RKO (cell line): ENCODE results near the gene CCNE1.
A peak's percentile ranks its signal among the peaks of the same experiment; 100 is the strongest.
"Not testable (repeated sequence)": the region's sequence is repeated elsewhere in the genome, so short reads cannot be mapped to it uniquely, and the experiment has no call there.

Source experiments
- DNase-seq: peaks from one replicate; pipeline ENCODE4 v3.0.0-alpha.2; 2016; ENCODE audit warnings: low spot score

Gene CCNE1

DNA sequence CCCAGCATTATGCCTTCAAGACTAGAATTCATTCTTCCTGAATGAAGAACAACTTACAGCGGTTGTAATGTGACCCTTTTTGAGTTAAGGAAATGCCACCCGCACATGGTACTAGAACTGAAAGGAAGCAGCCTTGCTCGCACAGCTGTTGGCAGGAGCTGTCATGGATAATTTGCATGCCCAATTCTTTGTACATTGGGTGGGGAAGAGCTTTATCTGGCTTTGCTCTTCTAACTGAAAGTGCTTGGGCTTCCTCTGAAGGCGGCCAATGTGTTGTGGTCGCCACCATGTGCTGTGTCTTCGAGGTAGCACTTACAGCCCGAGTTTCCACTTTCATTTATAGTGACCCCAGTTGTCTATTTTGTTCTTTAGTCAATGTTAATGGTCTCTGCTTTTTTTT, 3.4 kb downstream of the CCNE1 start:
- no peak for DNase-seq

DNA sequence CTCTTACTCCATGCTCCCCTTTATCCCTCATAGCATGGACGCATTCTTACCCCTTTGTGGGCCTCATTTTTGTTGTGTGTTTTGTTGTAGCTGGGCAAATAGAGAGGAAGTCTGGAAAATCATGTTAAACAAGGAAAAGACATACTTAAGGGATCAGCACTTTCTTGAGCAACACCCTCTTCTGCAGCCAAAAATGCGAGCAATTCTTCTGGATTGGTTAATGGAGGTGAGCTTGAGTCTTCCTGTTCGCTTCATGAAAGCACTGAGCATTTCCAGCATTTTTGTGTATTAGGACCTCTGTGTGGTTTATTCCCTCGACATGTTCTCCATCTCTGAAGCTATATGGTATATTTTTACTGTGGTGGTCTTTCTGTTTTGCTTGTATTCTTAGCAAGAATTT, 5.5 kb downstream of the CCNE1 start:
- DNase-seq, result no peak

DNA sequence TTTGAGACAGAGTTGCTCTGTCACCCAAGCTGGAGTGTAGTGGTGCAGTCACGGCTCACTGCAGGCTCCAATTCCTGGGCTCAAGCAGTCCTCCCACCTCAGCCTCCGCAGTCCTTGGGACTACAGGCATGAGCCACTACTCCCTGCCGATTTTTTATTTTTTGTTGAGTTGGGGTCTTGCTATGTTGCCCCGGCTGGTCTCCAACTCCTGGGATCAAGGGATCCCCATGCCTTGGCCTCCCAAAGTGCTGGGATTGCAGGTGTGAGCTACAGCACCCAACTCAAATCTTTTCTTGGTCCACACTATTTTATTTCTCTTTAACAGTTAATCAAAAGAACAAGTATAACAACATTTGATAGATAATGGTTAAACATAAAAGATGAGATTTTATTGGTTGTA, 7.5 kb downstream of the CCNE1 start:
- no peak for DNase-seq

DNA sequence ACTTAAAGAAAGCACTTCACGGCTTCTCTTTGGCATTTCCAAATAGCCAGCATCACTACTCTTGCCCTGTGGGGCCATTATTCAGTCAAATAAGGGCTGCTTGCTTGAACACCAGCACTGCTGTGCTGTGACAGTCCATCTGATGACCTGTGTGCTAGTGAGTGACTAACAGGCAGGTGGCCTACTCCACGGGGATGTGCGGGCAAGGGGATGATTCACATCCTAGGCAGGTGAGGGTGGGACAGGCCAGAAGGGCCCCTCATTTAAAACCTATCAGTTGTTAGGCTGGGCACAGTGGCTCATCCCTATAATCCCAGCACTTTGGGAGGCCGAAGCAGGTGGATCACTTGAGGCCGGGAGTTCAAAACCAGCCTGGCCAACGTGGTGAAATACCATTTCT, 8.2 kb downstream of the CCNE1 start:
- no peak for DNase-seq

DNA sequence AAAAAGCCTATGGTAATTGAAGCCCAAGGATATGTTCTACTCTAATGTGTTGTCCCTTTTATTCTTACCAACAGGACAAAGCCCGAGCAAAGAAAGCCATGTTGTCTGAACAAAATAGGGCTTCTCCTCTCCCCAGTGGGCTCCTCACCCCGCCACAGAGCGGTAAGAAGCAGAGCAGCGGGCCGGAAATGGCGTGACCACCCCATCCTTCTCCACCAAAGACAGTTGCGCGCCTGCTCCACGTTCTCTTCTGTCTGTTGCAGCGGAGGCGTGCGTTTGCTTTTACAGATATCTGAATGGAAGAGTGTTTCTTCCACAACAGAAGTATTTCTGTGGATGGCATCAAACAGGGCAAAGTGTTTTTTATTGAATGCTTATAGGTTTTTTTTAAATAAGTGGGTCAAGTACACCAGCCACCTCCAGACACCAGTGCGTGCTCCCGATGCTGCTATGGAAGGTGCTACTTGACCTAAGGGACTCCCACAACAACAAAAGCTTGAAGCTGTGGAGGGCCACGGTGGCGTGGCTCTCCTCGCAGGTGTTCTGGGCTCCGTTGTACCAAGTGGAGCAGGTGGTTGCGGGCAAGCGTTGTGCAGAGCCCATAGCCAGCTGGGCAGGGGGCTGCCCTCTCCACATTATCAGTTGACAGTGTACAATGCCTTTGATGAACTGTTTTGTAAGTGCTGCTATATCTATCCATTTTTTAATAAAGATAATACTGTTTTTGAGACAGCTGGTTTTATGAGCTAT, 12.0 kb downstream of the CCNE1 start:
- no peak for DNase-seq

DNA sequence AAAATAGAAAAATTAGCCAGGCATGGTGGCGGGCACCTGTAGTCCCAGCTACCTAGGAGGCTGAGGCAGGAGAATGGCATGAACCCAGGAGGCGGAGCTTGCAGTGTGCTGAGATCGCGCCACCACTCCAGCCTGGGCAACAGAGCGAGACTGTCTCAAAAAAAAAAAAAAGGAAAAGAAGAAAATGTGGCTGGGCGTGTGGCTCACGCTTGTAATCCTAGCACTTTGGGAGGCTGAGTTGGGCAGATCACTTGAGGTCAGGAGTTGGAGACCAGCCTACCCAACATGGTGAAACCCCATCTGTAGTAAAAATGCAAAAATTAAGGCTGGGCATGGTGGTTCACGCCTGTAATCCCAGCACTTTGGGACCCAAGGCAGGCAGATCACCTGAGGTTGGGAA, 13.5 kb downstream of the CCNE1 start:
- not testable (repeated sequence) for DNase-seq

DNA sequence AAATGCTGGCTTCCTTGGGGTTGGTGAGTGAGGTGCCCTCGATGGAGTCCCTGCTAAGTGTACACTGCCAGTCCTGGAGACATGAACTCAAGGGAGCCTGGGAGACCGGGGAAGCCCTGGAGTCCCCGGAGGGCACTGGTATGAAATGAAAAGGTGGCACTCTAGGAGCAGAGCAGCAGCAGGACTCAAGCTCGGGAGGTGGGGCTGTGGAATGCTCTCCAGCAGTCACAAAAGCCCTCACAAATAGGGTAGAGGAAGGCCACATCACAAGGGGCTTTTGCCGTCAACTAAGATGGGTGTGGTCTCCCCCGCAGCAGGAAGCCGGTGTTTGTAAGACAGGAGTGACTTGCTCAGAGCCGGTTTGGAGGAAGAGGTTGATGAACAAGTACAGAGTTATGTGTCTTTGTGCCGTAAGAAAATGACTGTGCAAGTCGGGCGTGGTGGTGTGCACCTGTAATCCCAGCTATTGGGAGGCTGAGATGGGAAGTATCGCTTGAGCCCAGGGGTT, 19.3 kb downstream of the CCNE1 start:
- peak; percentile 56 for DNase-seq

DNA sequence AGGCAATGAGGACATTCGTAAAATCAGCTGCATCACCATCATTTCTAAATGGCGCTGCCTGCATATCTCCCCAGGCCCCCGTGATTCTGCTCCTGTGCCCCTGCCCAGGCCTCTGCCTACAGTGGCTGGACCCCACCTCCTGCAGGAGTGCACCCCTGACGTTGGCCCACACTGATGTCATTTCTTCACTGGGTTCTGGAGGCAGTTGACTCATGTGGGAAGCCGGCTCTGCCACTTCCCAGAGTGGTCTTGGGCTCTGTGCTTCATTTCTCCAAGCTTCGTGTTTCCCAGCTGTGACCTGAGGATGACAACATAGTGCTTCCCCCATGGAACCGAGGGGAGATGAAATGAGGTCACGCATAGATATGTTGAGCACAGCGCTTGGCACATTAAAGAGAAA, 19.9 kb downstream of the CCNE1 start:
- no peak for DNase-seq

DNA sequence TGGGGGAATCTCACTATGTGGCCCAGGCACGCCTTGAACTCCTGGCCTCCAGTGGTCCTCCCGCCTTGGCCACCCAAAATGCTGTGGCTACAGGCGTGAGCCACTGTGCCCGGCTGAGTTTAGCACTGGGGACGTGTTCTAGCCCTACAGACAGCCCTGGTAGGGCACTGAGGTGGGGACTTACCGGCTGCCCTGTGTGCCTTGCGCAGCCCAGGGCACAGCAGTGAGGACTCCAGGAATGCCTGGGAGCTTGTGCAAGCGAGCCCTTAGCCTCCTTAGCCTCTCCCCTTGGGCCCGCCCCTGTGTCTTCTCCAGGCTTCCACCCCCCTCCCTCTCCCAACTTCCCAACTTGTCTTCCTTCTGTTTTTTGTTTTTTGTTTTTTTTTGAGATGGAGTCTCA, 21.0 kb downstream of the CCNE1 start:
- no peak for DNase-seq

DNA sequence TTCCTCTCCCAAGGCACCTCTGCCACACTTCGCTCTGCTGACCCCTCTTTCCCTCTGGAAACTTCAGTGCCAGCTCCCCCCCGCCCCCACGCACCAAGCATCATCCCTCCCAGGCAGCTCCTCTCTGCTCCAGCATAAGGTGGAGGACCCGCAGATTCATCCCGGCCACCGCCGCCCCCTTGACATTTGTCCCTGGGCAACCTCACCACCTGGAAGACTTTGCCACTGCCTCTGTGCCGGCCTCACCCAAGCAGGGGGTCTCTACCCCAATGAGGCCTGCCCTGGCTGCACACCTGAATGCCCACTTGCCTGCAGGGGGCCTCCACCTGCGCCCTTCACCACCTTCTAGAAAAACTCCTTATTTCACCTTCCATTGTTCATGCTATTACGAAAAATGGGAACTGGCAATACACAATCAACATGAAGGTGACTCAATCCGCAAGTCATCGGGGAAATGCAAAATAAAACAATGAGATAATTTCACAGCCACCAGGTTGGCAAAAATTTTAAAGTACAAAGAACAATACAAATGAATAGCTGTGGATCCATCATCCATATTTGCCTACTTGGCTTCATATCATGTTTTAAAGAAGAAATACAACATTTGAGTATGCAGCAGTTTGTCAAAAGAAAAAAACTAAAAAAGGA, 21.9 kb downstream of the CCNE1 start:
- no peak for DNase-seq

DNA sequence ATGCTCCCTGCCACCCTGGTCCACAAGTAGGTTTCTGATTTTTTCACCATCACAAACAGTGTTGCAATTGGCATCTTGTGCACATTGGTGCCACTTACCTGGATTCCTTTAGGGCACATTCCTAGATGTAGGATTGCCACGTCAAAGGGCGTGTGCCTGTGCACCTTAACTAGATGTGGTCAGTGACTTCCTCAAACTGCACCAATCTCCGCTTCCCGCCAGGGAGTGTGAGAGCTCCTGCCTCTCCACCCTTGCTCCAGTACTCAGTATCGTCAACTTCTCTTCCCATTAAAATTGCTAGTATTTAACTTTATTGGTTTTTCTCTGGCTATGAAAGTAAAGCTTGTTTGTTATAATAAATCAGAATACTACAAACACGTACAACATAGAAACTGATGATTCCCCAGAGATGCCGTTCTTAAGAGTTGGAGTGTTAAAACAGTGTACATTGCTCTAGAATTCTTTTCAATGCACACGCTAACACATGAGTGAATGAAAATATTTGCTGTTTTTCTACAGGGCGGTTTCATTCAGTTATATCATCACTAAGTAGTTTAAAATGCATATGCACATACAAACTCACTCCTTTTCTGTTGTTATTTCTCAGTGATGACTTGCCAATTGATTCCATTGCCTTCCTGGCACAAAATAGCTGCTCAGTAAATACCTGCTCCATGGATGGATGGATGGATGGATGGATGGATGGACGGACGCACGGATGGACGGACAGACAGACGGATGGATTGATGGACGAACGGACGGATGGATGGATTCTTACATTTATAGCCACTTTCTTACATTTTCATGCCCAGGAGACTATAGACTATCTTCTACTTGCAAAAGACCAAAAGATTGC, 23.4 kb downstream of the CCNE1 start:
- DNase-seq, result no peak

DNA sequence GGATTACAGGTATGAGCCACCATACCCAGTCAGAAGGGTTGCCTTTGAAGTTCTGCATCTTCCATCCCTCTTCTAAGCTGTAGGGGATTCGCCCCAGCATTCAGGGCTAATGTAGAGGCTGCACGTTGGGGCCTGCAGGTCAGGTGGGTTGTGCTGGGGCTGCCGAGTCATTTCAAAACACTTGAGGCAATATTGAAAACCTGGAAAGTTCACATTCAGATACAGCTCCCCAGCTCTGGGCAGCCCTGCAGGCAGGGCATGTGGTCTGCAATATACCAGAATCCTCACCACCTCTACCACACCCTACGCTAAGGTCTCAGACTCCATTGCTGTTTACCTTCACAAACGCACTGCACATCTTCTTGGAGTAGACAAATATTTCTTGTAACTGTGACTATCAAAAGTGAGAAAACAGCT, 24.6 kb downstream of the CCNE1 start:
- DNase-seq, result no peak

DNA sequence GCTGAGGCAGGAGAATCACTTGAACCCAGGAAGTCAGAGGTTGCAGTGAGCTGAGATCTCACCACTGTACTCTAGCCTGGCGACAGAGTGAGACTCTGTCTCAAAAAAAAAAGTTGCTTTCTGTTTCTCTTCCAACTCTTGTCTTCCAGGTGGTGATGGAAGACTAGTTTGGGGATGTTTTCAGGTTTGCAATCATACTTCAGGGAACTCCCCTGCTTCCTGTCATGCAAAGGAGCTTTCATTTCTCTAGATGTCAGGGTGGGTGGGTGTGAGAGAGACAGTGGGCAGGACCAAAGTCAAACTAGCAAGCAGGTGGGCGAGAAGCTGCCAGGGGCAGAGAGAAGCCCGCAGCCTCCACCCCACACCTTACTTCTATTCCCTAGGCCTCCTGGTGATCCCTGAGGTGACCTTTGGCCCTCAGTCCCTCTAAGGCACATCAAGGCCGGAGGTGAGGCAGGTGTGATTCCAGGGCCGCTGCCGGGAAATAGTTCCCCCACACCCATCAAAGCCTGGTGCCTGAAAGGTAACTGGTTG, 25.7 kb downstream of the CCNE1 start:
- no peak for DNase-seq

DNA sequence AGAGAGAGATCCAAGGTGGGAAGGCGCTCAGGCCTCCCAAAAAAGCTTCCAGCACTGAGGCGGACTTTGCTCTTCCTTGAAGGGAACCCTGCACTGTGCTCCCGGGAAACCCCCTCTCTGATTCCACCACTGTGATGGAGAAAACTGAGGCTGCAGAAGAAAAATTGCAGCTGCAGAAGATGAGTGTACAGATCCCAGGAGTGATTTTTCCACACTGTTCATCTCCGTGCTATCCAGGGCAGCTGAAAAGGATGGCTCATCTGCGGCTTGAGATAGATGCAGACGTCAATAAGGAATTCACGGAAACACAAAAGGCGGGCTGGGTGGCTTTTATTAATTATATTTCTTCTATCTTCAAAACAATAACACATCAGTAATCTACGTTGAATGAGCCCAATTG, 26.2 kb downstream of the CCNE1 start:
- no peak for DNase-seq

DNA sequence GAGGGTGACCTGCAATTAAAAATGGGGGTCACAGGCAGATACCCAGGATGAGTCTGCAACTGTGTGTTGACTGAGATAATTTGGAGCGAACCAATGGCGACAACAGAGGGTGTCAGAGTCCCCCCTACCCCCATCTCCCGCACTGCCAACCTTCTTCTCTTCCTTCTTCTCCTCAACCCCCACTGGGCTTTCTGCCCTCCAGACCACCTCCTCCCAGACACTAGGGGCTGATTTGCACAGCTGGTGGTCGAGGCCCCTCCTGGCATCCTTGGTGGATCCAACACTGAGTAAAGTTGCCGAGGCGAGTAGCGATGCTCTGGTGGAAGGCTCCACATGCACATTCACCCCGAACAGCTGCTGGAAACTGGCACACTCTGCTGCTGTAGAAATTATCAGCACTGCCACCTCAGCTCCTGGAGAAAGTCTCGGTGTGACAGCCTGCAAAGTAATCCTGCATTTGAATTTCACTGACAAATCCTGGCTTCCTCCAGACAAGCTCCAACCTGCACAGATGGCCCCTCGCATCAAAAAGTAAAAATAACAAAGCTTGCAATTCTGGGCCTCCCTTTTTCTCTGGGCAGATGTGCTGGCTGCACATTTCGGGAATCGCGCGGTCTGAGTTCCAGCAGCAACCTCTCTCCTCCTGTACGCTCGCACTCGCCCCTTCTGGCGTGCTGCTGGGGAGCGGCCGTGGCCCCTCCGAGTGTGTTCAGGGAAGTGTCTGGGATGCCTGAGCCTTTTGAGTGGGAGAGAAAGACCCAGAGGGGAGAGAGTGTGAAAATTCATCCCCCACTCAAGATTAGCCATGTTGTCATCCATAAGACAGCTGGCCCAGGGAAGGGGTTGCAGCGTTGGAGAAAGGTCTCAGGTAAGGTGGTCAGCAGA, 28.5 kb downstream of the CCNE1 start:
- no peak for DNase-seq

DNA sequence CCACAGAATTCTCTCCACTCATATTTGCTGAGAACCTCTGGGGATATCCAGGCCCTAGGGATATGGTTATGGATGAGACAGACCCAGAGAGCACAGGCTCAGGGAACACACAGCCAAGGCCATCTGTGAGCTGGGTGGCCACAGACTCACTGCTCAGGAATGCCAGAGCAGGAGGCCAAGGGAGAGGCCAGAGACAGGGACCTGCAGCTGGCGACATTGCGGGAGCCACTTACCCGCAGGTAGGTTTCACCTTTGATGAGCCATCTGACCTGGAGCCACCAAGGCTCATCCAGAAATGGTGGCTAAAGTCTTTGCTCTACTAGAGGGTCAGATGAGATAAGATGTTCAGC, 29.4 kb downstream of the CCNE1 start:
- DNase-seq, result no peak

DNA sequence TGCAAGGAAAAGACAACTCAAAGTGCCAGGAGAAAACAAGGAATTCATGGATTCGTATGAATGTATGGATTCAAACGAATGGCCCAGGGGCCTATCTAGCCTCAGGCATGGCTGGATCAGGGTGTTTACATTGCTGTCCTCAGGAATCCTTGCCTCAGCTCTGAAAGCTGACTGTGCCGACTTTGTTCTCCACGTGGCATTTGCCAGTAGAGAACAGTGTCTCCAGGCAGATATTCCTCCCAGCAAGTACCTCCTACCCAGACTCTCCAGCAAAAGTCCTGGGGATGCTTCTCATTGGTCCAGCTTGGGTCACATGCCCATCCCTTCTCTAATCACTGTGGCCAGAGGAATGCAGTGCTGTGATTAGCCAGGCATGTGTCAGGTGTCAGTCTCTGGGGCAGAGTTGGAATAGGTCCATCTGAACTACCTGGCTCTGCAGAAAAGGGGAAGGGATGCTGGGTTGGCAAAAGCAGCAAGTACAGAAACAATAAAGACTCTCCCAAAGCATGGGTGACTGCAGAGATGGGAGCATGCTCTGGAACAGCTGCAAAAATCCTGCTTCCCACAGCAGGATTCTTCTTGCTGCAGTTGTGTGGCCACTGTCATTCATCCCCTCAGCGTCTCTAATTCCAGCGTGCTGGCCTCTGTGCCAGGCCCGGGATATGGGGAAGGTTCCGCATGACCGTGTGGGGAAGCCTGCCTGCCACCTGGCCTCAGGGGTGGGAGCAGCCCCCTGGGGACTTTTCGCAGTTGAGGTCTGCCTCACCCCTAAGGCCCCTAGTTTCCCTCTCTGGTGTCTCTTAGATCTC, 30.0 kb downstream of the CCNE1 start:
- peak; percentile 46 for DNase-seq

DNA sequence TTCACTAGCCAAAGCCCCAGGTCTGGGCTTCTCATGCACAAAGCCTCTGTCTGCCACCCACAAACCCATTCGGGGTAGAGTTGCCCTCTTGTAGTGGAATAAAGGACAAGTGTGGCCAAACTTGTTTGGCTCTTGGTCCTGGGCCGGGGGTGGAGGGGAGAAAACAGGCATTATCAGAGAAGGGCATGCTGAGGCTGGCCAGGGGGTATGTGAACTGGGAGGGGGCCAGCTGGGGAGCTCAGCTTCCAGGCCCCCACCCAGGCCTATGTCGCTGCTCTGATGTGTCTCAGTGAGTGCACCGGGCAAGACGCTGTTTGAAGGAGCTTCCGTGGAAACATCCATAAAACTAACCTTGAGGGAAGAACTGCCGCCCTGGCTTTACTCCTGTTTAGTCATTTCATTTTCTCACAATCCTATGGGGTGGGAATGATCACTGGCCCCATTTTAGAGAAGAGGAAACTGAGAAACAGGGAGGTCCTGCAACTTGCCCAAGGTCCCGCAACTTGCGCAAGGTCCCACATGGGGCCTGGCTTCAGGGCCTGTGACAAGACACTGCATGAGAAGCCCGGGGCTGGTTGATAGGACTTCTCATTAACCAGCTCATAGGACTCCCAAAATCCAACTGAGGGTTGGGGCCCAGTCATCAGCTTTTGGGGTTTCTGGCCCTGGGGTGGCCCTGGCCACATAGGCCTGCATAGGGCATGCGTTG, 30.8 kb downstream of the CCNE1 start:
- DNase-seq, result no peak

DNA sequence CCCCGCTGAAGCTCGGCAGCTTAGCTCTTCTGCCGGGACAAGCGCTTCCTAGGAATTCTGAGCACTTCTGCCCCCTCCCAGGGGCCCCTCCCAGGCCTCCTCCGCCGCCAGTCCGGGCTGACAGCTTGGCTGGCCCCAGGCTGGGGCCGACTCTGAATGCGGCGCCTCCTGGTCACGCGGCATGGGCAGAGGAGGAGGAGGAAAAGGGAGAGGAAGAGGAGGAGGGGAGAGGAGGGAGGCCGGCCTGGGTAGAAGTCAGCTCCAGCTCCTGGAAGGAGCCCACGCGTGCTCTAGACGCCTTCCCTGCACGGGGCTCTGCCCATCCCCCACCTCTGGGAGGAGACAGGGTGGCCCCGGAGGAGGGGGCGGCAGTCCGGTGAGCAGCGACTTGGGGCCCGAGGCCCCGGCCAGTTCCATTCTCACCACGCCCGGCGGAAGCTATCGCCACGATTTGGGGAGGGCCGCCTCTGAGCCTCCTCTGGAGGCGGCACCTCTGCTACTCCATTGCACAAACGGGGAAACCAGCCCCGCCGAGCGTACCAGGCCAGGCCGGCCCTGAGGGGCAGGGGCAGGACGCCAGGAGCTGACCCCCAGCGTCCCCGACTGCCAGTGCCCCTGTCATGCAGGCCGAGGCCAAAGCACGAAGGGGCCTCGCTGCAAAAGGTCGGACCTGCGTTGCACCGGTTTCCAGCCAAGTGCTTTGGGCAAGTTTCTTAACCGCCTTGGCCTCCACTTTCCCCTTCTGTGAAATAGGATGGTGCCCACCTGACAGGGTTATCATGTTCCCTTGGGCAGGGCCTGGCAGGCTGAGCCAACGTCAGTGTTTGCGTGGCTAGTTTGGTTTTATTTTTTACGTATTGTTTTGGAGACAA, 31.6 kb downstream of the CCNE1 start:
- DNase-seq, result no peak
